HepG2 (cell line): ENCODE results near the gene SDK1. TPM values are rescaled to one million over a fixed set of nuclear protein-coding genes. Genes with fewer than 3 reads are reported as not detected.

Source experiments
- ATAC-seq: fragments of 200-7000 bp; cut with Tn5 transposase; 3 replicates; pipeline ENCODE4 v1.9.1; 2020; ENCODE audit warnings: mild to moderate bottlenecking, moderate library complexity
- BruUV-seq: library from RNA; stranded (reverse); fragments of 400-500 nt; replicated peaks from 2 replicates; lab custom pipeline; 2021; lab: Mats Ljungman, UMichigan
- CTCF ChIA-PET: fragments of 300-600 bp; formaldehyde crosslinking; extraction: SDS; loops from one replicate; lab custom pipeline; 2021; ENCODE audit warnings: low total read pairs, inconsistent platforms, low intra/inter-chr PET ratio; lab: Yijun Ruan, JAX
- POLR2A ChIA-PET: fragments of 350-600 bp; sonication (Branson Sonifier 250); formaldehyde crosslinking; loops from one replicate; lab custom pipeline; 2020; ENCODE audit warnings: antibody characterized with exemption, inconsistent platforms; lab: Yijun Ruan, JAX
- DNase-seq: peaks from one replicate; pipeline ENCODE4 v3.0.0-alpha.2; 2015; ENCODE audit warnings: low spot score
- FAIRE-seq: peaks from 3 replicates; lab custom pipeline; 2011; peaks lifted over from hg19 to GRCh38; lab: Jason Lieb, UNC
- H2AFZ ChIP-seq: one replicate; pipeline ENCODE4 v1.6.1; 2011; ENCODE audit warnings: low read length, inconsistent platforms
- H3K27ac ChIP-seq: fragments of 300-600 bp; 3 replicates; pipeline ENCODE4 v1.8.0; 2011; ENCODE audit warnings: mixed run types, mild to moderate bottlenecking, mixed read lengths, low read length, inconsistent platforms; ENCODE audit not compliant: insufficient read depth; ENCODE audit errors: extremely low read length
- H3K27me3 ChIP-seq, 2 experiments: fragments of 200-600 bp in 1 of 2; 2 replicates in 1 of 2; 3 replicates in 1 of 2; pipeline versions ENCODE4 v1.6.0 to v1.8.0; 2011; ENCODE audit warnings: low read length in 2 of 2, mild to moderate bottlenecking in 2 of 2, moderate library complexity in 2 of 2, inconsistent platforms in 1 of 2; ENCODE audit not compliant: insufficient read depth in 2 of 2, control insufficient read depth in 1 of 2
- H3K36me3 ChIP-seq, 2 experiments: fragments of 200-600 bp in 1 of 2; replicated peaks in 1 of 2; 2 replicates in 1 of 2; 3 replicates in 1 of 2; pipeline versions ENCODE4 v1.5.1 to v1.8.0; 2011; ENCODE audit warnings: low read length in 2 of 2, inconsistent platforms in 1 of 2; ENCODE audit not compliant: insufficient read depth in 2 of 2, control insufficient read depth in 1 of 2
- H3K4me1 ChIP-seq: 2 replicates; pipeline ENCODE4 v1.5.1; 2012; ENCODE audit warnings: low read length, inconsistent platforms; ENCODE audit not compliant: insufficient read depth
- H3K4me2 ChIP-seq: 2 replicates; pipeline ENCODE4 v1.6.0; 2011; ENCODE audit warnings: low read depth, low read length, inconsistent platforms
- H3K4me3 ChIP-seq, 3 experiments: fragments of 200-600 bp in 1 of 3; sonication (generic), shearing (Covaris generic) in 1 of 3; replicated peaks in 1 of 3; 2 replicates each; pipeline ENCODE4 v1.5.1; 2011 to 2016; ENCODE audit warnings: low read length in 3 of 3, inconsistent platforms in 2 of 3, low read depth in 2 of 3, mild to moderate bottlenecking in 2 of 3, control low read depth in 1 of 3, mixed read lengths in 1 of 3; ENCODE audit not compliant: insufficient read depth in 1 of 3
- H3K79me2 ChIP-seq: one replicate; pipeline ENCODE4 v1.6.1; 2011; ENCODE audit warnings: low read length, inconsistent platforms; ENCODE audit not compliant: insufficient read depth
- H3K9ac ChIP-seq: 2 replicates; pipeline ENCODE4 v1.6.0; 2011; ENCODE audit warnings: mild to moderate bottlenecking, low read depth, low read length, inconsistent platforms; ENCODE audit not compliant: insufficient read depth
- H3K9me3 ChIP-seq: 2 replicates; pipeline ENCODE4 v1.5.1; 2012; ENCODE audit warnings: mild to moderate bottlenecking, low read length
- H4K20me1 ChIP-seq: 2 replicates; pipeline ENCODE4 v1.6.0; 2011; ENCODE audit warnings: inconsistent platforms, mild to moderate bottlenecking, low read length, moderate library complexity; ENCODE audit not compliant: insufficient read depth
- CREB1 ChIP-seq, 2 experiments: fragments of 450-650 bp in 1 of 2; IDR thresholded peaks; 2 replicates each; pipeline ENCODE4 v1.6.1; 2016 to 2017; ENCODE audit warnings: control low read depth in 1 of 2, mild to moderate bottlenecking in 1 of 2, missing compliant biosample characterization in 1 of 2, missing genetic modification characterization in 1 of 2
- ELF1 ChIP-seq: sonication (generic); formaldehyde crosslinking; IDR thresholded peaks from 2 replicates; pipeline ENCODE4 v1.4.0; 2020; ENCODE audit warnings: missing genetic modification reagents
- HMGA1 ChIP-seq: sonication (generic); formaldehyde crosslinking; conservative IDR thresholded peaks from 2 replicates; pipeline ENCODE4 v1.4.0; 2020; ENCODE audit warnings: missing genetic modification reagents
- RAD21 ChIP-seq: fragments of 450-650 bp; formaldehyde crosslinking; IDR thresholded peaks from 2 replicates; pipeline ENCODE4 v1.5.0; 2020; ENCODE audit warnings: mild to moderate bottlenecking
- SMARCE1 ChIP-seq: fragments of 450-650 bp; IDR thresholded peaks from 2 replicates; pipeline ENCODE4 v1.6.1; 2017; ENCODE audit warnings: borderline replicate concordance
- SUZ12 ChIP-seq: fragments of 150-350 bp; IDR thresholded peaks from 2 replicates; pipeline ENCODE4 v1.6.1; 2014; ENCODE audit warnings: low read depth, low read length
- TBX2 ChIP-seq: sonication (generic); formaldehyde crosslinking; IDR thresholded peaks from 2 replicates; pipeline ENCODE4 v1.5.0; 2020; ENCODE audit warnings: missing genetic modification reagents, mild to moderate bottlenecking, borderline replicate concordance
- THRA ChIP-seq: sonication (generic); formaldehyde crosslinking; IDR thresholded peaks from 2 replicates; pipeline ENCODE4 v1.4.0; 2020; ENCODE audit warnings: missing genetic modification reagents, borderline replicate concordance
- ZBTB2 ChIP-seq: sonication (generic); formaldehyde crosslinking; IDR thresholded peaks from 2 replicates; pipeline ENCODE4 v1.8.0; 2022; ENCODE audit warnings: low read depth, missing genetic modification reagents
- ZGPAT ChIP-seq: IDR thresholded peaks from 2 replicates; pipeline ENCODE4 v1.6.1; 2016; ENCODE audit warnings: mild to moderate bottlenecking
- ZNF510 ChIP-seq: sonication (generic); formaldehyde crosslinking; IDR thresholded peaks from 2 replicates; pipeline ENCODE4 v1.4.0; 2020; ENCODE audit warnings: low read depth, mild to moderate bottlenecking, missing genetic modification reagents
- ZNF598 ChIP-seq: sonication (generic); formaldehyde crosslinking; IDR thresholded peaks from 2 replicates; pipeline ENCODE4 v1.5.1; 2020; ENCODE audit warnings: mild to moderate bottlenecking, missing genetic modification reagents, borderline replicate concordance
- ZSCAN31 ChIP-seq: sonication (generic); formaldehyde crosslinking; IDR thresholded peaks from 2 replicates; pipeline ENCODE4 v1.5.0; 2020; ENCODE audit warnings: low read depth, mild to moderate bottlenecking, missing genetic modification reagents
- WGBS: methylation state at CpG from one replicate; pipeline ENCODE4 v1.1.6; 2017; ENCODE audit warnings: low lambda C conversion rate; 5-methylcytosine and 5-hydroxymethylcytosine counted together
- in situ Hi-C: cut with HindIII; loops from 2 replicates; pipeline ENCODE4 v1.10.0; 2017; ENCODE audit warnings: low pct_unique_long_range_greater_than_20kb; ENCODE audit not compliant: extremely low pct_ligation_motif_present
- intact Hi-C: fragments of 100-400 bp; cut with micrococcal nuclease; formaldehyde crosslinking; loops from one replicate; pipeline ENCODE4 v1.10.0; 2022; ENCODE audit not compliant: unreplicated experiment
- polyA plus RNA-seq, 8 experiments: library from polyadenylated mRNA; depleted of rRNA in 3 of 8; stranded (reverse) in 7 of 8; unstranded in 1 of 8; fragments of >200 nt; fragmentation: Illumina TruSeq in 4 of 8; extraction: Trizol in 4 of 8; gene quantifications; 2 replicates each; pipeline versions ENCODE4 v1.2.1 to v1.2.3, GENCODE V29; 2011 to 2016; ENCODE audit warnings: low read depth in 4 of 8, missing spikeins in 1 of 8, mixed read lengths in 1 of 8; ENCODE audit not compliant: insufficient read depth in 1 of 8
- total RNA-seq, 5 experiments: library from RNA; depleted of rRNA; stranded (reverse); fragments of >200 nt; fragmentation: Illumina TruSeq; extraction: Trizol; gene quantifications; 2 replicates each; pipeline ENCODE4 v1.2.3, GENCODE V29; 2016; ENCODE audit warnings: low read depth in 1 of 5

SDK1 gene
- total and polyA plus RNA-seq, 2 of the 13 experiments (the other 11 are each of a cell fraction or from before 2014, with no cell fraction given), result 0.35 to 2.4 TPM

GRCh38 chr7:3879355-3880075, 578.5 kb downstream of the SDK1 start:
- no peak overlapping the region for H3K27ac ChIP-seq
- no peaks in the 10 kb centered on the region for H3K27me3 ChIP-seq
- CTCF ChIA-PET, result no interaction called here
- H2AFZ ChIP-seq, result no peak overlapping the region
- POLR2A ChIA-PET, result no interaction called here
- FAIRE-seq (no peak), DNase-seq (no peak), ATAC-seq (no peak)
- TF ChIP-seq ELF1 (CRISPR knock-in tag) (no peak), ZNF510 (CRISPR knock-in tag) (no peak), THRA (CRISPR knock-in tag) (no peak), ZNF598 (CRISPR knock-in tag) (no peak), ZSCAN31 (no peak), SMARCE1 (no peak), ZBTB2 (CRISPR knock-in tag) (no peak), ZGPAT (CRISPR knock-in tag) (no peak), RAD21 (CRISPR knock-in tag) (no peak), CREB1 (IDR thresholded peaks at IDR 0.05) (no peak), CREB1 (CRISPR knock-in tag; IDR thresholded peaks at IDR 0.05) (no peak), TBX2 (no peak), SUZ12 (no peak), HMGA1 (CRISPR knock-in tag) (no peak)
- H3K9ac ChIP-seq, result no peak overlapping the region
- H3K36me3 ChIP-seq, result no peaks in the 10 kb centered on the region
- no peaks in the 10 kb centered on the region for H4K20me1 ChIP-seq
- H3K4me2 ChIP-seq, result no peak overlapping the region
- BruUV-seq, result no TSS peak
- H3K4me3 ChIP-seq, result no peak overlapping the region
- H3K79me2 ChIP-seq, result no peaks in the 10 kb centered on the region
- H3K9me3 ChIP-seq, result no peaks in the 10 kb centered on the region
- H3K4me1 ChIP-seq, result no peaks in the 10 kb centered on the region
- in situ Hi-C loops, result no loop called here
- intact Hi-C loops, result no loop called here
- 93% methylated on average over 12 of the region's 14 CpGs for WGBS
